Panc1 (cell line): ENCODE results near the gene ACOX3. TPM values are rescaled to one million over a fixed set of nuclear protein-coding genes. Genes with fewer than 3 reads are reported as not detected.

Source experiments
- ATAC-seq: fragments of 200-7000 bp; cut with Tn5 transposase; 2 replicates; pipeline ENCODE4 v1.9.1; 2020; ENCODE audit warnings: mild to moderate bottlenecking, moderate library complexity
- BruUV-seq: library from RNA; stranded (reverse); fragments of 400-500 nt; replicated peaks from 2 replicates; lab custom pipeline; 2021; lab: Mats Ljungman, UMichigan
- CTCF ChIA-PET: fragments of 300-600 bp; sonication (Branson Sonifier 250); formaldehyde crosslinking; loops from one replicate; lab custom pipeline; 2022; ENCODE audit warnings: antibody characterized with exemption; lab: Charles Lee
- POLR2A ChIA-PET: fragments of 300-600 bp; sonication (Branson Sonifier 250); formaldehyde crosslinking; loops from one replicate; lab custom pipeline; 2022; ENCODE audit warnings: antibody characterized with exemption; lab: Charles Lee
- DNase-seq: peaks from one replicate; pipeline ENCODE4 v3.0.0-alpha.2; 2010; ENCODE audit warnings: low read depth, low spot score
- H3K27ac ChIP-seq: 2 replicates; pipeline ENCODE4 v1.5.1; 2011; ENCODE audit warnings: mild to moderate bottlenecking, low read length, inconsistent platforms
- H3K27me3 ChIP-seq: fragments of 200-500 bp; sonication (Bioruptor generic); 2 replicates; pipeline ENCODE4 v1.6.0; 2014; ENCODE audit warnings: low read length, inconsistent platforms; ENCODE audit not compliant: control insufficient read depth, insufficient read depth
- H3K36me3 ChIP-seq: fragments of 200-500 bp; sonication (Bioruptor generic); 2 replicates; pipeline ENCODE4 v1.5.1; 2014; ENCODE audit warnings: inconsistent platforms, mild to moderate bottlenecking, low read length, moderate library complexity; ENCODE audit not compliant: control insufficient read depth, insufficient read depth
- H3K4me1 ChIP-seq: 2 replicates; pipeline ENCODE4 v1.5.1; 2011; ENCODE audit warnings: inconsistent platforms, mild to moderate bottlenecking, low read length, moderate library complexity; ENCODE audit not compliant: control insufficient read depth, insufficient read depth
- H3K4me3 ChIP-seq, 2 experiments: 2 replicates each; pipeline ENCODE4 v1.5.1; 2011 to 2012; ENCODE audit warnings: low read depth in 2 of 2, low read length in 2 of 2, mild to moderate bottlenecking in 2 of 2, inconsistent platforms in 1 of 2, moderate library complexity in 1 of 2
- H3K9me3 ChIP-seq: fragments of 200-500 bp; sonication (Bioruptor generic); 2 replicates; pipeline ENCODE4 v1.5.1; 2014; ENCODE audit warnings: low read depth, mild to moderate bottlenecking, inconsistent platforms, low read length, moderate library complexity; ENCODE audit not compliant: control insufficient read depth, insufficient read depth
- CTCF ChIP-seq: fragments of 450-650 bp; IDR thresholded peaks from 2 replicates; pipeline ENCODE4 v1.5.1; 2017; ENCODE audit warnings: mild to moderate bottlenecking
- POLR2AphosphoS5 ChIP-seq: IDR thresholded peaks from 2 replicates; pipeline ENCODE4 v1.6.1; 2012; ENCODE audit warnings: mild to moderate bottlenecking, low read depth, low read length, moderate library complexity
- REST ChIP-seq, 2 experiments: IDR thresholded peaks; 2 replicates each; pipeline ENCODE4 v1.6.1; 2011 to 2012; ENCODE audit warnings: low read depth in 2 of 2, control low read depth in 1 of 2, low read length in 1 of 2, mild to moderate bottlenecking in 1 of 2, moderate library complexity in 1 of 2; ENCODE audit not compliant: insufficient read depth in 1 of 2
- SIN3A ChIP-seq: IDR thresholded peaks from 2 replicates; pipeline ENCODE4 v1.6.1; 2012; ENCODE audit warnings: low read depth, mild to moderate bottlenecking, low read length, moderate library complexity, borderline replicate concordance; ENCODE audit not compliant: insufficient read depth
- TCF7L2 ChIP-seq: IDR thresholded peaks from 2 replicates; pipeline ENCODE4 v1.6.1; 2011; ENCODE audit warnings: mild to moderate bottlenecking, low read depth, low read length, inconsistent platforms
- in situ Hi-C: cut with HindIII; loops from 2 replicates; pipeline ENCODE4 v1.10.0; 2016; ENCODE audit warnings: low sequenced_read_pairs, low pct_unique_long_range_greater_than_20kb
- intact Hi-C: fragments of 100-400 bp; cut with micrococcal nuclease; formaldehyde crosslinking; loops from one replicate; pipeline ENCODE4 v1.10.0; 2022; ENCODE audit not compliant: unreplicated experiment
- total RNA-seq: library from RNA; stranded (reverse); gene quantifications from one replicate; pipeline ENCODE4 v1.2.1, GENCODE V29; 2021; ENCODE audit not compliant: unreplicated experiment

The ACOX3 gene
- total RNA-seq, 1 experiment from 2014 or later: 15.4 TPM

- no peak overlapping the region for H3K27ac ChIP-seq
- DNase-seq (no peak), ATAC-seq (no peak)
- H3K27me3 ChIP-seq: no peaks in the 10 kb centered on the region
- intact Hi-C loops (no loop called here), in situ Hi-C loops (no loop called here)
- no peaks in the 10 kb centered on the region for H3K9me3 ChIP-seq
- TF ChIP-seq POLR2AphosphoS5: no peak
- TF ChIP-seq CTCF: no peak
- TF ChIP-seq REST (IDR thresholded peaks at IDR 0.05; ENCODE audit: insufficient read depth in 1 of 2, low read depth in 2 of 2, low read length in 1 of 2): no peak
- no peak for TF ChIP-seq TCF7L2
- TF ChIP-seq SIN3A: no peak
- H3K4me3 ChIP-seq: no peak overlapping the region
- ChIA-PET CTCF (no interaction called here), POLR2A (no interaction called here)
- no peaks in the 10 kb centered on the region for H3K4me1 ChIP-seq
- no peaks in the 10 kb centered on the region for H3K36me3 ChIP-seq
- no TSS peak for BruUV-seq
These were observed 36.6 kb upstream of the ACOX3 start for GRCh38 chr4:8477095-8477635.

- in situ Hi-C loops (no loop called here), intact Hi-C loops (no loop called here)
- DNase-seq (no peak), ATAC-seq (no peak)
- no peaks in the 10 kb centered on the region for H3K27me3 ChIP-seq
- no peaks in the 10 kb centered on the region for H3K4me1 ChIP-seq
- H3K4me3 ChIP-seq: no peak overlapping the region
- CTCF ChIA-PET: no interaction called here
- POLR2A ChIA-PET: no interaction called here
- no peak overlapping the region for H3K27ac ChIP-seq
- no peaks in the 10 kb centered on the region for H3K9me3 ChIP-seq
- H3K36me3 ChIP-seq: no peaks in the 10 kb centered on the region
- TF ChIP-seq POLR2AphosphoS5: no peak
- no peak for TF ChIP-seq TCF7L2
- TF ChIP-seq REST (IDR thresholded peaks at IDR 0.05; ENCODE audit: insufficient read depth in 1 of 2, low read depth in 2 of 2, low read length in 1 of 2): no peak
- TF ChIP-seq CTCF: no peak
- TF ChIP-seq SIN3A: no peak
- BruUV-seq: no TSS peak
These were observed 35.4 kb upstream of the ACOX3 start for GRCh38 chr4:8475751-8476575.
